Ovary (tissue), 9 donors: ENCODE data around the gene CT47C1. TPM values are rescaled to one million over a fixed set of nuclear protein-coding genes. Genes with fewer than 3 reads are reported as not detected.
A peak's percentile ranks its signal among the peaks of the same experiment; 100 is the strongest.

Experiments used
- DNase-seq, 5 donors: peaks; one replicate each; pipeline ENCODE4 v3.0.0-alpha.2; 2019 to 2020
- H3K27ac ChIP-seq, 2 donors: fragments of 200-600 bp; one replicate each; pipeline versions ENCODE4 v1.5.1 to v1.8.0; 2019 to 2022
- H3K27me3 ChIP-seq: fragments of 200-600 bp; one replicate; pipeline ENCODE4 v1.8.0; 2022
- H3K36me3 ChIP-seq: fragments of 200-600 bp; sonication (generic); one replicate; pipeline ENCODE4 v1.5.1; 2019
- H3K4me1 ChIP-seq: one replicate; pipeline ENCODE4 v1.8.1; 2013; ENCODE audit warnings: mild to moderate bottlenecking, moderate library complexity; ENCODE audit not compliant: insufficient read depth
- H3K4me3 ChIP-seq: fragments of 200-600 bp; sonication (generic); one replicate; pipeline ENCODE4 v1.5.1; 2017
- H3K9me3 ChIP-seq, 2 donors: fragments of 200-600 bp in 1 of 2; sonication (generic) in 1 of 2; one replicate each; pipeline versions ENCODE4 v1.5.1 to v1.8.1; 2013 to 2019; ENCODE audit warnings: mild to moderate bottlenecking in 1 of 2, moderate library complexity in 1 of 2
- EP300 ChIP-seq: sonication (generic); formaldehyde crosslinking; IDR thresholded peaks from one replicate; pipeline ENCODE4 v1.6.1; 2017; ENCODE audit warnings: antibody characterized with exemption
- POLR2A ChIP-seq: fragments of 450-650 bp; IDR thresholded peaks from one replicate; pipeline ENCODE4 v1.6.1; 2017; ENCODE audit warnings: antibody characterized with exemption, mild to moderate bottlenecking, moderate library complexity
- WGBS, 3 donors: extraction: QIAGEN DNeasy Blood & Tissue Kit in 1 of 3; methylation state at CpG; one replicate each; pipeline versions ENCODE4 v1.1.5 to v1.1.7; 2013 to 2017; 5-methylcytosine and 5-hydroxymethylcytosine counted together
- intact Hi-C, 4 donors: fragments of 100-400 bp; cut with DNase I; formaldehyde crosslinking; loops; one replicate each; pipeline versions ENCODE4 v1.11.0 to v1.15.1; 2022 to 2023
- polyA plus RNA-seq, 2 donors: library from polyadenylated mRNA; stranded (reverse); fragments of 200-250 nt in 1 of 2; fragments of 350-450 nt in 1 of 2; fragmentation: Illumina TruSeq in 1 of 2; extraction: RNeasy Lipid Tissue Mini Kit (QIAGEN cat#74804) in 1 of 2; gene quantifications; one replicate each; pipeline ENCODE4 v1.2.3, GENCODE V29; 2013 to 2014
- total RNA-seq, 7 donors: library from RNA; depleted of rRNA in 2 of 7; stranded (reverse); fragments of >200 nt in 2 of 7; fragmentation: NEBNext Ultra II Directional in 3 of 7; extraction: Animal tissue kit (Norgen Biotek cat#: 25700) in 3 of 7; gene quantifications; one replicate each; pipeline versions ENCODE4 v1.1.0 to v1.2.4, GENCODE V29; 2016 to 2023
- TF ChIP-seq, protein P1 (sequence below), 3 donors: fragments of 450-650 bp in 2 of 3; fragments of 200-600 bp in 1 of 3; IDR thresholded peaks; one replicate each; pipeline versions ENCODE4 v1.5.1 to v1.8.0; 2016 to 2022; ENCODE audit warnings: antibody characterized with exemption in 3 of 3, mild to moderate bottlenecking in 1 of 3
- donor health status: DM: no; HTN: no; CAD: no; lungs with moderate emphysema.
- donor health status: DM: no; HTN: no; CAD: no.
- donor health status: Bipolar disorder and iron deficiency.
- donor health status: DM: yes; HTN: yes; CAD: no.
- donor health status: DM: no; HTN: no; CAD: no.
- donor health status: DM: yes; HTN: yes; CAD: no.

Gene CT47C1
- total and polyA plus RNA-seq, 9 donors = not detected

DNA sequence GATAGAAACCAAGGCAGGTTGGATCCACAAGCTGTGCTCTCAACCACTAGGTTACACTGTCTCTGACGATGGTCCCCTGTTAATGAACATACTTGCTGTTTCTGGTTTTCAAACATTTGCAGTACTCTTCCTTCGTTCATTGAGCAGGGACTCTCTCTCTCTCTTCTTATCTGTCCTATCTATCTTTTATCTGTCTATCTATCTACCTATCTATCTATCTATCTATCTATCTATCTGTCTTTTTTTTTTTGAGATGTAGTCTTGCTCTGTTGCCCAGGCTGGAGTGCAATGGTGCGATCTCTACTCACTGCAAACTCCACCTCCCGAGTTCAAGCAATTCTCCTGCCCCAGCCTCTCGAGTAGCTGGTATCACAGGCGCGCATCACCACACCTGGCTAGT is 9.4 kb upstream of the CT47C1 start:
- Histone ChIP-seq H3K4me3 (no peak overlapping the region), H3K27ac (no peak overlapping the region), H3K4me1 (no peaks in the 10 kb centered on the region), H3K9me3 (no peaks in the 10 kb centered on the region), H3K36me3 (no peaks in the 10 kb centered on the region), H3K27me3 (no peaks in the 10 kb centered on the region)
- 83 to 86% (median 85%) methylated on average over 7 of the region's 7 CpGs for WGBS, 3 donors
- no peak for DNase-seq
- intact Hi-C loops = loop anchor here in 2 of 4 donors (10.0 kb wide), 2 partner anchors 59 to 219 kb away; no protein-coding TSS in a partner anchor
- TF ChIP-seq POLR2A (no peak), EP300 (no peak)
- TF ChIP-seq, protein P1, sequence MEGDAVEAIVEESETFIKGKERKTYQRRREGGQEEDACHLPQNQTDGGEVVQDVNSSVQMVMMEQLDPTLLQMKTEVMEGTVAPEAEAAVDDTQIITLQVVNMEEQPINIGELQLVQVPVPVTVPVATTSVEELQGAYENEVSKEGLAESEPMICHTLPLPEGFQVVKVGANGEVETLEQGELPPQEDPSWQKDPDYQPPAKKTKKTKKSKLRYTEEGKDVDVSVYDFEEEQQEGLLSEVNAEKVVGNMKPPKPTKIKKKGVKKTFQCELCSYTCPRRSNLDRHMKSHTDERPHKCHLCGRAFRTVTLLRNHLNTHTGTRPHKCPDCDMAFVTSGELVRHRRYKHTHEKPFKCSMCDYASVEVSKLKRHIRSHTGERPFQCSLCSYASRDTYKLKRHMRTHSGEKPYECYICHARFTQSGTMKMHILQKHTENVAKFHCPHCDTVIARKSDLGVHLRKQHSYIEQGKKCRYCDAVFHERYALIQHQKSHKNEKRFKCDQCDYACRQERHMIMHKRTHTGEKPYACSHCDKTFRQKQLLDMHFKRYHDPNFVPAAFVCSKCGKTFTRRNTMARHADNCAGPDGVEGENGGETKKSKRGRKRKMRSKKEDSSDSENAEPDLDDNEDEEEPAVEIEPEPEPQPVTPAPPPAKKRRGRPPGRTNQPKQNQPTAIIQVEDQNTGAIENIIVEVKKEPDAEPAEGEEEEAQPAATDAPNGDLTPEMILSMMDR (IDR thresholded peaks at IDR 0.05) = no peak

DNA sequence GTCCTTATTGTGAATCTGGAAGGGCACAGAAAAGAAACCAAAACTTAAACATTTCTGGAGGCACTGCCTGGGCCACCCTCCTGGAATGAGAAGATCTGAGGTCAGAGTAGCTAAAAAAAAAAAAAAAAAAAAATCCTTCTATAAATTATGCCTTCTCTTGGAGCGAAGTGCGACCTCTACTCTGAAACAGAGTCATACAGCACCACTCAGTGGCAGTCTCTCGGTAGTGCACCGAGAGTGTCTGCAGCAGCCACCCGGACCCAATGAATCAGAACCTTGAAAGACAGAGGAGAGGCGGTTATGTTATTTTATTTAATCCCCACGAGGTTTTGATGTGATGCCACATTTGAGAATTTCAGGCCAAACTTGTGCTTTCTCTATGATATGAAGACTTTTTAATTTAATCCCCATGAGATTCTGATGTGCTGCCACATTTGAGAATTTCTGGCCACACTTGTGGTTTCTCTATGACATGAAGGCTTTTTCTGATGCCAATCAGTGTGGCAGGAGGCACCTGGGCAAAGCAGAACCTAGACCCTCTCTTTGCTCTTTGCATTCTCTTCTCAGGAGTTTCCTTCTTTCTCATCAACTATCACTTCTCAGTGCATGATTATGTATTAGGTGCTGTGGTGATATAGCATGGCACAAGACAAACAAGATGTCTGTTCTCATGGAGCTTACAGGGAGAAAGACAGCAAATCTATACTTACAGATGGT is 5.6 kb upstream of the CT47C1 start:
- WGBS, 3 donors = 1 to 5% (median 2%) methylated on average over 7 of the region's 7 CpGs
- no peaks in the 10 kb centered on the region for H3K9me3 ChIP-seq
- no peak overlapping the region for H3K4me3 ChIP-seq
- H3K27ac ChIP-seq = no peak overlapping the region
- DNase-seq = peak; percentile 42 to 71 (median 64)
- no peaks in the 10 kb centered on the region for H3K27me3 ChIP-seq
- H3K4me1 ChIP-seq = no peaks in the 10 kb centered on the region
- intact Hi-C loops = loop anchor here (5.0 to 10.0 kb wide), 3 partner anchors 62 to 222 kb away; no protein-coding TSS in a partner anchor
- H3K36me3 ChIP-seq = no peaks in the 10 kb centered on the region
- TF ChIP-seq POLR2A = no peak
- TF ChIP-seq, protein P1 (IDR thresholded peaks at IDR 0.05) = peak; percentile 16 to 59 (median 42)

DNA sequence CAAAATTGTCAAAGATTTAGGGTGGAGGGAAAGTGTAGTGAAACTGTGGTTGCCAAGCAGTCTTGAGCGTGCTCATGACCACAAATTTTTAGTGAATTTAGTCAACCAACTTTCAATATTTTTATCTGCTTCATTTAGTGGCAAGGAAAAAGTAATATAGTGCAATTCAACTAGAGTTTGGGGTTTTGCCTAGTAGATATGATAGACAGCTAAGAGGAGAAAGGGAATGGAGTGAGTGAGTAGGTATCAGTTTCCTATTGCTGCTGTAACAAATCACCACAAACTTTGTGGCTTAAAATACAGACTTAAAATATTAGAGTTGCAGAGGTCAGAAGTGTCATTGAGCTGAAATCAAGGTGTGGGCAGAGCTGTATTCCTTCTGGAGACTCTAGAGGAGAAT is 3.7 kb upstream of the CT47C1 start:
- WGBS, 3 donors = 62 to 79% (median 69%) methylated on average over 1 of the region's 1 CpG
- Histone ChIP-seq H3K4me3 (no peak overlapping the region), H3K36me3 (no peaks in the 10 kb centered on the region), H3K9me3 (no peaks in the 10 kb centered on the region), H3K4me1 (no peaks in the 10 kb centered on the region), H3K27ac (no peak overlapping the region), H3K27me3 (no peaks in the 10 kb centered on the region)
- TF ChIP-seq EP300 (no peak), POLR2A (no peak)
- TF ChIP-seq, protein P1 (IDR thresholded peaks at IDR 0.05) = no peak
- no peak for DNase-seq
- intact Hi-C loops = loop anchor here (5.0 to 10.0 kb wide), 3 partner anchors 64 to 224 kb away; no protein-coding TSS in a partner anchor

DNA sequence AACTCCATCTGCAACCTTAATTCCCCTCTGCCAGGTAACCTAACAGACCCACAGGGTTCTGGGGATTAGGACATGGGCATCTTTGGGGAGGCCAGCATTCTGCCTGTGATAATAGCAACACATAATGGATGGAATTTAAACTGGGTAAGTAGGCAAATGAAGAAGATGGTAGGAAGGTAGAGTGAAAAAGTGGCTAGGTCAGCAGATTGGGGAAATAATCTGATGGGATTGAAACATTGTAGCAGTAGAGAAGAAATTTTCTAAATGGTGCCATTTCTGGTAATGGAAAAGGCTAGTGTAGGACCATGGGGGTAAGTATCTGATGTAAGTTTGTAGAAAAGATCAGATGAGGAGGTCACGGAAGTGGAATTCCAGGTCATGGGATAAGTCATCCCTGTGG is 3.0 kb upstream of the CT47C1 start:
- H3K4me3 ChIP-seq = no peak overlapping the region
- H3K36me3 ChIP-seq = no peaks in the 10 kb centered on the region
- no peaks in the 10 kb centered on the region for H3K4me1 ChIP-seq
- TF ChIP-seq EP300 = no peak
- no peak for TF ChIP-seq POLR2A
- TF ChIP-seq, protein P1 (IDR thresholded peaks at IDR 0.05) = no peak
- H3K9me3 ChIP-seq = no peaks in the 10 kb centered on the region
- no peak for DNase-seq
- intact Hi-C loops = loop anchor here (1.0 to 10.0 kb wide), 4 partner anchors 12 to 225 kb away; no protein-coding TSS in a partner anchor
- no peak overlapping the region for H3K27ac ChIP-seq
- 91 to 95% (median 95%) methylated on average over 1 of the region's 1 CpG for WGBS, 3 donors
- H3K27me3 ChIP-seq = no peaks in the 10 kb centered on the region
